Osteocyte (in vitro differentiated cells): Measurements from ENCODE around the gene ROBO4. TPM values are rescaled to one million over a fixed set of nuclear protein-coding genes. Genes with fewer than 3 reads are reported as not detected.

ENCODE experiments used
- DNase-seq: peaks from one replicate; pipeline ENCODE4 v3.0.0; 2021; ENCODE audit warnings: mixed read lengths; ENCODE audit not compliant: unreplicated experiment; ENCODE audit errors: extremely low spot score
- H3K27ac Mint-ChIP-seq: one replicate; pipeline ENCODE4 v1.8.0; 2021; ENCODE audit warnings: mild to moderate bottlenecking, mixed read lengths; ENCODE audit not compliant: unreplicated experiment
- H3K27me3 Mint-ChIP-seq: one replicate; pipeline ENCODE4 v1.8.0; 2021; ENCODE audit warnings: mixed read lengths; ENCODE audit not compliant: unreplicated experiment
- H3K36me3 Mint-ChIP-seq: one replicate; pipeline ENCODE4 v1.8.0; 2021; ENCODE audit warnings: mixed read lengths; ENCODE audit not compliant: unreplicated experiment
- H3K4me1 Mint-ChIP-seq: one replicate; pipeline ENCODE4 v1.8.0; 2021; ENCODE audit warnings: mixed read lengths; ENCODE audit not compliant: unreplicated experiment
- H3K4me3 Mint-ChIP-seq: one replicate; pipeline ENCODE4 v1.8.0; 2021; ENCODE audit warnings: mild to moderate bottlenecking, moderate library complexity, mixed read lengths; ENCODE audit not compliant: unreplicated experiment
- H3K9me3 Mint-ChIP-seq: one replicate; pipeline ENCODE4 v1.8.0; 2021; ENCODE audit warnings: mixed read lengths; ENCODE audit not compliant: unreplicated experiment
- CTCF ChIP-seq: fragments of 200-600 bp; sonication (generic); IDR thresholded peaks from 2 replicates; pipeline ENCODE4 v1.5.0; 2021; ENCODE audit warnings: antibody characterized with exemption, mild to moderate bottlenecking, moderate library complexity
- total RNA-seq: library from RNA; stranded (reverse); gene quantifications from 2 replicates; pipeline ENCODE4 v1.2.1, GENCODE V29; 2021

Gene ROBO4
- total RNA-seq, 1 donor from 2014 or later: 0.56 TPM

DNA sequence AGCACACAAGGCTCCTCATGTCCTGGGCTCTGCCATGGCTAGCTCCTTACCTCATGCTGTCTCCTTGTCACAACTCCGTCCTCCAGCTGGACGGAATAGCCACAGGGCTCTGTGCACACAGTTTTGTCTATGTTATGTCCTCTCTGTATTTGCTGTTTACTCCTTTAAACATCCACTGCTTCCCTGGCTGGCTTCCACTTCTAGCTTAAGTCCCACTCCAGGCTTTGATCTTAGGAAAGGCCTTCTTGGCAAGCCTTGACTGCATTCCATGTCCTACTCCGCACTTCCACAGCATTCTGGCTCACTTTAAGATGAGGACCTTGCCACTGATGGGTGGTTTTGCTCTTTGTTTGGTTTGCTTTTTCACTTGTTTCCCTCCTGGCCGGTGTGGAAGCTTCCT is 55.4 kb downstream of the ROBO4 start:
- peaks cover 12% of the 10 kb centered on the region for H3K4me1 Mint-ChIP-seq
- H3K36me3 Mint-ChIP-seq: no peaks in the 10 kb centered on the region
- no peak overlapping the region for H3K27ac Mint-ChIP-seq
- no peak for DNase-seq
- H3K27me3 Mint-ChIP-seq: peaks cover 89% of the 10 kb centered on the region
- no peaks in the 10 kb centered on the region for H3K9me3 Mint-ChIP-seq
- TF ChIP-seq CTCF: no peak
- H3K4me3 Mint-ChIP-seq: peak overlapping the region; percentile 9

- no peaks in the 10 kb centered on the region for H3K36me3 Mint-ChIP-seq
- no peak overlapping the region for H3K27ac Mint-ChIP-seq
- no peak for DNase-seq
- H3K4me1 Mint-ChIP-seq: peaks cover 15% of the 10 kb centered on the region
- no peaks in the 10 kb centered on the region for H3K9me3 Mint-ChIP-seq
- H3K27me3 Mint-ChIP-seq: peaks cover 84% of the 10 kb centered on the region
- TF ChIP-seq CTCF: no peak
- no peak overlapping the region for H3K4me3 Mint-ChIP-seq
These were observed 55.8 kb downstream of the ROBO4 start for GRCh38 chr11:124841840-124842239.

DNA sequence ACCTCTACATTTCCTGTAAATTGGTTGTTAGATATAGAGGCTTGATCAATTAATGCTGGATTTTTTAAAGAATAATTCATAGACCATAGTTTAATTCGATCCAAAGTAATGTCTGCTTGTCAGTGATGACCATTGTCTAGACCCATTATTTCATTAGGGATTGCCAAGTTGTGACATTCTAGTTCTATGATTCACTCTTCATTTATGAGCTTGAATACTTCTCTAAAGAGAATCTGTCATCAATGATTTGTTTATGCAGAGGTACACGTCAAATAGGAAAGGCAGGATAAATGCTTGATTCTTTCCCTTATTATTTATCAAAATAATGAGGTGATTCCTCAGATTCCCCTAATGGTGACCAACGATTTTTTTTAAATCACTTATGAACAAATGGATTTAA is 56.5 kb downstream of the ROBO4 start:
- TF ChIP-seq CTCF: no peak
- Mint-ChIP-seq H3K4me1 (peaks cover 20% of the 10 kb centered on the region), H3K27me3 (peaks cover 78% of the 10 kb centered on the region), H3K36me3 (no peaks in the 10 kb centered on the region), H3K4me3 (no peak overlapping the region), H3K27ac (no peak overlapping the region), H3K9me3 (no peaks in the 10 kb centered on the region)
- DNase-seq: no peak

GRCh38 chr11:124840666-124841065 is 57.0 kb downstream of the ROBO4 start:
- Mint-ChIP-seq H3K9me3 (no peaks in the 10 kb centered on the region), H3K4me1 (peaks cover 21% of the 10 kb centered on the region), H3K27me3 (peaks cover 73% of the 10 kb centered on the region), H3K27ac (no peak overlapping the region), H3K36me3 (no peaks in the 10 kb centered on the region), H3K4me3 (no peak overlapping the region)
- DNase-seq: no peak
- no peak for TF ChIP-seq CTCF

DNA sequence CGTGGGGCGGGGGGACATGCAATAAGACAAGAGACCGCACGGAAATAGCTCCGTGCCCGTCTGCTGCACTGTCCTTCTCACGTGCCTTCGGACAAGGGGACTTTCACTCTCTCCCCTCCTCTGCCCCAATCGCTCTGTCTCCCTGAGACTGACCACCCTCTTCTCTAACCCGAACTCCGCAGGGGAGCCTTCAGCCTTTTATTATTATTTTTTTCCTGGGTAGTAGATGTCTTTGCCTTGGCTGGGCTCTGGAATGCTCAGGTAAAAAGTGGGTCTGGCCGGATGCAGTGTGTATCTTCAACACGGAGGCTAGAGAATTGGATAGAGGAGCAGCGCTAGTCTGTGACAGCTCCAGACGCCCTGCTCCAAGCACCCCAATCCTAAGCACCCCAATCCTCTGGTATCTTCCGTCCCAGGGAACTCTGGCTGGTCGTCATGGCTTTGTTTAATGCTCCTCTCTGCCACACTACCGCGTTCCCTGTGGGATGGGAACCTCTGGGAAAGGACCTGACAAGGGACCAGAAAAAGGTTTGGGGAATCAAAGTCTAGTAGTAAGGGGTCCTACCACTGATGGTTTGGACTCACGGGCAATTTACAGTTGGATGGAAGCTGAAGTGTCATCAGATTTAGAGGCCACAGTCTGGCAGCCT is 57.6 kb downstream of the ROBO4 start:
- H3K27ac Mint-ChIP-seq: no peak overlapping the region
- peak overlapping the region; percentile 61 for H3K4me3 Mint-ChIP-seq
- H3K36me3 Mint-ChIP-seq: no peaks in the 10 kb centered on the region
- TF ChIP-seq CTCF: no peak
- DNase-seq: no peak
- peaks cover 21% of the 10 kb centered on the region for H3K4me1 Mint-ChIP-seq
- peaks cover 67% of the 10 kb centered on the region for H3K27me3 Mint-ChIP-seq
- H3K9me3 Mint-ChIP-seq: no peaks in the 10 kb centered on the region
